Renal cortical epithelial cell (primary cell): ENCODE data around the gene TMEM145. TPM values are rescaled to one million over a fixed set of nuclear protein-coding genes. Genes with fewer than 3 reads are reported as not detected.

Experiments used
- DNase-seq: peaks from one replicate; pipeline ENCODE4 v3.0.0-alpha.2; 2011; ENCODE audit warnings: low read depth
- total RNA-seq: library from RNA; depleted of rRNA; stranded (reverse); fragments of >200 nt; gene quantifications from 2 replicates; pipeline ENCODE4 v1.2.3, GENCODE V29; 2014

Gene TMEM145
- total RNA-seq, 1 donor from 2014 or later = not detected

DNA sequence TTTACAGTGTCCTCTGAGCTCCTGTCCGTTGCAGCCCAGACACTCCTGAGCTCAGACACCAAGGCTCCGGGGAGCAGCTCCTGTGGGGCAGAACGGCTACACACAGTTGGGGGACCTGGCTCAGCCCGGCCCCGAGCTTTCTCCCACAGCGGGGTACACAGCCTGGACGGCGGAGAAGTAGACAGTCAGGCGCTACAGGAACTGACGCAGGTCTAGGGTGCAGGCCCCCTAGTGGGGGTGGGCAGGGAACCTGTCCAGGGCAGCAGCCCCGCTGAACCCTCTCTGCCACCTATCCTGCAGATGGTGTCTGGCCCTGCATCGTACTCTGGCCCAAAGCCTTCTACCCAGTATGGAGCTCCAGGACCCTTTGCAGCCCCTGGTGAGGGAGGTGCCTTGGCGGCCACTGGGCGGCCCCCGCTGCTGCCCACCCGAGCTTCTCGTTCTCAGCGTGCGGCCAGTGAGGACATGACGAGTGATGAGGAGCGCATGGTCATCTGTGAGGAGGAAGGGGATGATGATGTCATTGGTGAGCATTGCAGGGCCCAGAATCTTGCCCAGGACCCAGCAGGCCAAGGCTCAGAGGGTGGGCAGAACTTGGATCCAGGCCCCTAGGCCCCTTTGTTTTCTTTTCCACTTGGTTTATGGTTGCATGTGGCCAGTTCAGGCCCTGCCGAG is 24.1 kb upstream of the TMEM145 start:
- no peak for DNase-seq

DNA sequence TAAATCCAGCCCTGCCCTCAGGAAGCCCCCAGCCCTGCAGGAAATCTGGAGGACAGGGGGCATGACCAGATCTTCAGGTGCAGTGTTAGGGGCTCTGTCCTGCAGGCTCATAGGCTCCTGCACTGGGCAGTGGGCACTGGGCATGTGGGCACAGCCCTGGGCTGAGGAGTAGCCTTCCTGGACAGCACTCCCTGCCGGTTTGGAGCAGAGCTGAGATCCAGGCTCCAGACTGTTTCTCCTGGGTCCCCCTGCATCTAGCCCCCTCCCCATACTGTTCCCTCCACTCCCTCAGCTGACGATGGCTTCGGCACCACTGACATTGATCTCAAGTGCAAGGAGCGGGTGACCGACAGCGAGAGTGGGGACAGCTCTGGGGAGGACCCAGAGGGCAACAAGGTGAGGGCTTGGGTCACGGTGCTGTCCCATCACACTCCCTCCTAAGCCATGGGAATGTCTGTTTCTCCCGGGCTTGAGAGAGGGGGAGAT is 23.5 kb upstream of the TMEM145 start:
- no peak for DNase-seq

DNA sequence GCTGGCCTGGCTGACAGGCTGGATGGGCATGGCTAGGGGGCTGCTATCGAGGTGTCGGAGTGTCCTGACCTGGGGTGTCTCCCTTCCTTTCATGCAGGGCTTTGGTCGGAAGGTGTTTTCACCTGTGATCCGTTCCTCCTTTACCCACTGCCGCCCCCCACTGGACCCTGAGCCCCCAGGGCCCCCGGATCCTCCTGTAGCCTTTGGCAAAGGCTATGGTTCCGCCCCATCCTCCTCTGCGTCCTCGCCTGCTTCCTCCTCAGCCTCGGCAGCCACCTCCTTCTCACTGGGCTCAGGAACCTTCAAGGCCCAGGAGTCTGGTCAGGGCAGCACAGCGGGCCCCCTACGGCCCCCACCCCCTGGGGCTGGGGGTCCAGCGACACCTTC is 23.0 kb upstream of the TMEM145 start:
- no peak for DNase-seq

DNA sequence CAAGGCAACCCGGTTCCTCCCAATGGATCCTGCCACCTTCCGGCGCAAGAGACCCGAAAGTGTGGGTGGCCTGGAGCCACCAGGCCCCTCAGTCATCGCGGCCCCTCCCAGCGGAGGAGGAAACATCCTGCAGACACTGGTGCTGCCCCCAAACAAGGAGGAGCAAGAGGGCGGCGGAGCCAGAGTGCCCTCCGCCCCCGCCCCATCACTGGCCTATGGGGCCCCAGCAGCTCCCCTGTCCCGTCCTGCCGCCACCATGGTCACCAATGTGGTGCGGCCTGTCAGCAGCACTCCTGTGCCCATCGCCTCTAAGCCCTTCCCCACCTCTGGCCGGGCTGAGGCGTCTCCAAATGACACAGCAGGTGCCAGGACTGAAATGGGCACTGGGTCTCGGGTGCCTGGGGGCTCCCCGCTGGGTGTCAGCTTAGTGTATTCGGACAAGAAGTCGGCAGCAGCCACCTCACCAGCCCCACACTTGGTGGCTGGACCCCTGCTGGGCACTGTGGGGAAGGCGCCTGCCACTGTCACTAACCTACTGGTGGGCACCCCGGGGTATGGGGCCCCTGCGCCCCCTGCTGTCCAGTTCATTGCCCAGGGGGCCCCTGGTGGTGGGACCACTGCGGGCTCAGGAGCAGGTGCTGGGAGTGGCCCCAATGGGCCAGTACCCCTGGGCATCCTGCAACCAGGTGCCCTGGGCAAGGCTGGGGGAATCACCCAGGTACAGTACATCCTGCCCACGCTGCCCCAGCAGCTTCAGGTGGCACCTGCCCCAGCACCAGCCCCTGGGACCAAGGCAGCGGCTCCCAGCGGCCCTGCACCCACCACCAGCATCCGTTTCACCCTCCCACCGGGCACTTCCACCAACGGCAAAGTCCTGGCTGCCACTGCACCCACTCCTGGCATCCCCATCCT is 22.3 kb upstream of the TMEM145 start:
- DNase-seq = no peak

DNA sequence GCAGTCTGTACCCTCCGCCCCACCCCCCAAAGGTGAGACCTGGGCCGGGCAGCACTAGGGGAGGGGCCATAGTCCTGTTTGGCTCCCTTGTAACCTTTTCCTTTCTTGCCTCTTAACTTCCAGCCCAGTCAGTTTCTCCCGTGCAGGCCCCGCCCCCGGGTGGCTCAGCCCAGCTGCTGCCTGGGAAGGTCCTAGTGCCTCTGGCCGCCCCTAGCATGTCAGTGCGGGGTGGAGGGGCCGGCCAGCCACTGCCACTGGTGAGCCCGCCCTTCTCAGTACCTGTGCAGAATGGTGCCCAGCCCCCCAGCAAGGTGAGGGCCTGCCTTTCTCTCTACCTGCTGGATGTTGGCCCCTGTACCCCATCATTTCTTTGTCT is 21.7 kb upstream of the TMEM145 start:
- DNase-seq = no peak

DNA sequence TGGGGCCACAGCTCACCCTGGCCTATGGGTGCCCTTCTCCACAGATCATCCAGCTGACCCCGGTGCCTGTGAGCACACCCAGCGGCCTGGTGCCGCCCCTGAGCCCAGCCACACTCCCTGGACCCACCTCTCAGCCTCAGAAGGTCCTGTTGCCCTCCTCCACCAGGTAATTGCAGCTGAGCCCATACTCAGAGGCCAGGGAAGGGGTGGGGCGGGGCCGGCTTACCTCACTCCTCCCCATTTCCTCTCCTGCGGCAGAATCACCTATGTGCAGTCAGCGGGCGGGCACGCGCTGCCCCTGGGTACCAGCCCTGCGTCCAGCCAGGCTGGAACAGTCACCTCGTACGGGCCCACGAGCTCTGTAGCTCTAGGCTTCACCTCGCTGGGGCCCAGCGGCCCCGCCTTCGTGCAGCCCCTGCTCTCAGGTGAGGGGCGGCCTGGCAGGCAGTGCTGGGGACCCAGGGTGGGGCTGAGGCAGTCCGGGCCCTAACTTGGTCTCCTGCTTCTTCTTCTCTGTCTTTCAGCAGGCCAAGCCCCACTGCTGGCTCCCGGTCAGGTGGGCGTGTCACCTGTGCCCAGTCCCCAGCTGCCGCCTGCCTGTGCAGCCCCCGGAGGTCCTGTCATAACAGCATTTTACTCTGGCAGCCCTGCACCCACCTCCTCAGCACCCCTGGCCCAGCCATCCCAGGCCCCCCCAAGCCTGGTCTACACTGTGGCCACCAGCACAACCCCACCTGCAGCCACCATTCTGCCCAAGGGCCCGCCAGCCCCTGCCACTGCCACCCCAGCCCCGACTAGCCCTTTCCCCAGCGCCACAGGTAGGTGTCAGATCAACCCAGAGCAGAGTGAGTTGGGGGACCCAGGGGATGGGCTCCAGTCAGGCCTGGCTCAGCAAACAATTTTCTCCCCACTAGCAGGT is 20.8 kb upstream of the TMEM145 start:
- DNase-seq = no peak

DNA sequence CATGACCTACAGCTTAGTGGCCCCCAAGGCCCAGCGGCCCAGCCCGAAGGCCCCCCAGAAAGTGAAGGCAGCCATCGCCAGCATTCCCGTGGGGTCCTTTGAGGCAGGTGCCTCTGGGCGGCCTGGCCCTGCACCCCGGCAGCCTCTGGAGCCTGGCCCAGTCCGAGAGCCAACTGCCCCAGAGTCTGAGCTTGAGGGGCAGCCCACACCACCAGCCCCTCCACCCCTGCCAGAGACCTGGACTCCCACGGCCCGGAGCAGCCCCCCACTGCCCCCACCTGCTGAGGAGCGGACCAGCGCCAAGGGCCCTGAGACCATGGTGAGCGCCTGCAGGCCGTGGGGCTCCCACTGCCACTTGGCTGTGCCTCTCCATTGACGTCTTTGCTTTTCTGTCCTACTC is 20.1 kb upstream of the TMEM145 start:
- no peak for DNase-seq

DNA sequence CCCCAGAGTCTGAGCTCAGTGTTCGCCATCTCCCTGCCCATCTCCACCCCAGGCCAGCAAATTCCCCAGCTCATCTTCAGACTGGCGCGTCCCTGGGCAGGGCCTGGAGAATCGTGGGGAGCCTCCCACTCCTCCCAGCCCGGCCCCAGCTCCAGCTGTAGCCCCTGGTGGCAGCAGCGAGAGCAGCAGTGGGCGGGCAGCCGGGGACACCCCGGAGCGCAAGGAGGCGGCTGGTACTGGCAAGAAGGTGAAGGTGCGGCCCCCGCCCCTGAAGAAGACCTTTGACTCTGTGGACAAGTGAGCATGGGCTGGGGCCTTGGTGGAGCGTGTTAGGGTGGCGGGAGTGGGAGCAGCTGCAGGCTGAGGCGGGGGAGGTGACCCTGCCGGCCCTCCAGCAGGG is 19.6 kb upstream of the TMEM145 start:
- DNase-seq = no peak

DNA sequence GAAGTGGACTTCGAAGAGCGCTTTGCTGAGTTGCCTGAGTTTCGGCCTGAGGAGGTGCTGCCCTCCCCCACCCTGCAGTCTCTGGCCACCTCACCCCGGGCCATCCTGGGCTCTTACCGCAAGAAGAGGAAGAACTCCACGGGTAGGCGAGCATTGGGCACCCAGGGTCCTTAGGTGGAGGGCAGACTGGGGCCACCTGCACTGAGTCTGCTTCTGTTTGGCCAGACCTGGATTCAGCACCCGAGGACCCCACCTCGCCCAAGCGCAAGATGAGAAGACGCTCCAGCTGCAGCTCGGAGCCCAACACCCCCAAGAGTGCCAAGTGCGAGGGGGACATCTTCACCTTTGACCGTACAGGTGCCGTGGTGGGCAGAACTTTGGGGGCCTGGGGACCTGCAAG is 19.2 kb upstream of the TMEM145 start:
- DNase-seq = no peak

DNA sequence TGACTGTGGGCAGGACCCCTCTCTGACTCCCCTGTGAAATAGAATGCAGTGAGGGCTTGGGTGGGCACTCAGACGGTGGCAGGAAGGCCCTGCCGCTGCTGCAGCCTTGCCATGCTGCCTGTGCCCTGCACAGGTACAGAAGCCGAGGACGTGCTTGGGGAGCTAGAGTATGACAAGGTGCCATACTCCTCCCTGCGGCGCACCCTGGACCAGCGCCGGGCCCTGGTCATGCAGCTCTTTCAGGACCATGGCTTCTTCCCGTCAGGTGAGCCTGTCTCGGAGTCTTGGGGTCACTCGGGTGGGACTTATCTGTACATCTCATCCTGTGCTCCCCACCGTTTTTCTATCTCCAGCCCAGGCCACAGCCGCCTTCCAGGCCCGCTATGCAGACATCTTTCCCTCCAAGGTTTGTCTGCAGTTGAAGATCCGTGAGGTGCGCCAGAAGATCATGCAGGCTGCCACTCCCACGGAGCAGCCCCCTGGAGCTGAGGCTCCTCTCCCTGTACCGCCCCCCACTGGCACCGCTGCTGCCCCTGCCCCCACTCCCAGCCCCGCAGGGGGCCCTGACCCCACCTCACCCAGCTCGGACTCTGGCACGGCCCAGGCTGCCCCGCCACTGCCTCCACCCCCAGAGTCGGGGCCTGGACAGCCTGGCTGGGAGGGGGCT is 18.5 kb upstream of the TMEM145 start:
- no peak for DNase-seq

DNA sequence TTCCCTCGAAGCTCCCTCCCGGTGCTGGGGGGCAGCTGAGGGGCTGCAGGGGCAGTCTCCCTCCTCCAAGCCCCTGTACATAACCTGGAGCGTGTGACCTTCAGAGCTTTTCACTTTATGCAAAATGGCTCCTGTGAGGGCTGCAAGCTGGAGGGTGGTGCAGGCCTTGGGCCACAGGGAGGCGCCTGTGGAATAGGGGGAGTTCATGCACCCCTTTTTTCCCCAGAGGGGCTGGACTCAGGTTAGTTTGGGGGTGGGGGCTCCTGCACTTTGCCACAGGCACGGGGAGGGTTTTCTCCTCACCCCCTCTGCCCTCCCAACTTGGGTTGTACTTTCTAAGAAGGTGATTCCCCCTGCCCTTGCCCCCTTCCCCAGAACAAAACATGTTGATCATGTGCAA is 17.8 kb upstream of the TMEM145 start:
- DNase-seq = no peak

DNA sequence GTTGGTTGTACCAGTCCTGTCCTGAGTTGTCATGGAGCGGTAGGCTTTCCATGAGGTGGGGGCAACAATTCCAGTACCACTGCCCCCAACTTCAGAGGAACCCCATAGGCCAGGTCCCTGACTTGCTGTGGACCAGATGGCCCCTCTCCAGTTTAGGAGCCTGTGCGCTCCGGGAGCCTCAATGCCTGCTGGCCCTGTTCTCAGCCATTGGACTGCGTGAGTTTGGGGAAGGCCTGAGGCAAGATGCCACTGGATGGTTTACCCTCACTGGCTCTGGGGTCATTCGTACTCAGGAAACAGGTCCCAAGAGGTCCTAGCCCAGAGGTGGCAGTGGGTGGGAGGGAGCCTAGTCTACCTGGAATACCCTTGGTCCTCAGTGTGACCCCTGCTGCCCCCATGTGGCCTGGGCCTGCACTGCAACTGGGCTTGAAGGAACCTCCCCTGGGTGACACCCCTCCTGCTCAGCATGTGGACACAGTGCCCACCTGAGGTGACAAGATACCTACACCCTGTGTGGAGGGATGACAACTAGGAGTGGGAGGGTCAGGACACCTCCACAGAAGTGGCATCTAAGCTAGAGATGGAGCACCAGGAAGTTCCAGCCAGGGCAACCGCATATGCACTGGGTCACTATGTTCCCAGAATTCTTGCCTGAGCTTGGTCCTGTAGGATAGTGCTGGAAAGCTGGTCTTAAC is 17.1 kb upstream of the TMEM145 start:
- DNase-seq = peak; percentile 47

DNA sequence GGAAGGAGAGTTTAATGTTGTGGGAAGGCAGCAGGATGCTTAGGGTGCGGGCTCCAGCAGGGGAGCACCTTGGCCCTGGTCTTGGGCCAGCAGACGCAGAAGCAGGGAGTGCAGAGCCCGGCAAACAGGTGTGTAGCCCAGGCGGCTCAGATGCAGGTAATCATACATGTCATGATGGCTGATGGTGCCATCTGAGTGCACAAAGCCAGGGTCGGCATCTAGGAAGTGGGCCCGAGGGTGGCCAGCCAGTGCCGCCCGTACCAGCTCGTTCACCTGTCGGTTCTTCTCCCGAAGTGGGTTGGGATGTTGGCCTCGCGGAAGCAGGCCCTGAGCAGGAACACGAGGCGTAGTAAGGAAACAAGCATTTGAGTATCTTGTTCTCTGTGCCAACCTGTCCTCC is 16.1 kb upstream of the TMEM145 start:
- no peak for DNase-seq

DNA sequence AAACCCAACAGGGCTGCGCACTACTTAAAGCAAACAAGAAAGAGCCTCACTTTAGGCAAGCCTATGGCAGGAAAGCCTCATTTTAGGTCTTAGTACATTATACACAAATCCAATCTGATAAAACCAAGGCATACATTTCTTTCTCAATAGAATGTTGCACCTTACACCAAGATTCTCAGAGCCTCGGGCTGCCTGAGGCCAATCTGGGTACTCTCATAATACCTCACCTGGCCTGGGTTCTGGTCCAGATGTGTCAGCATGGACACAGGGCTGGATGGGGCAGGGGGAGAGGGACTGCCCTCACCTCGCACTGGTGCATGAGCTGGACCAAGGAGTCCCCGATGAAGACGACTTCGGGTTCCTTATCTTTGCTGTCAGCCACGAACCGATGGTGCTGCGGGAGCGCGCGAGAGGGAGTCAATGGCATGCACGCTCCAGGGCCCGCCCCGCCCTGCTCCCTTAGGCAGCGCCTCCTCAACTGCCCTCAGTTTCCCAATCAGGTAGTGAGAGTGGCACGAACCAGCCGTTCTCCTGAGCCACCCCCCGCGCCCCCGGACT is 11.4 kb upstream of the TMEM145 start, which contains the start of gene PRR19:
PRR19 (plus strand) TSS at position 487 of the 558 bp plus-strand sequence. CDS start 7,453 bp downstream, outside the sequence.
- no peak for DNase-seq

DNA sequence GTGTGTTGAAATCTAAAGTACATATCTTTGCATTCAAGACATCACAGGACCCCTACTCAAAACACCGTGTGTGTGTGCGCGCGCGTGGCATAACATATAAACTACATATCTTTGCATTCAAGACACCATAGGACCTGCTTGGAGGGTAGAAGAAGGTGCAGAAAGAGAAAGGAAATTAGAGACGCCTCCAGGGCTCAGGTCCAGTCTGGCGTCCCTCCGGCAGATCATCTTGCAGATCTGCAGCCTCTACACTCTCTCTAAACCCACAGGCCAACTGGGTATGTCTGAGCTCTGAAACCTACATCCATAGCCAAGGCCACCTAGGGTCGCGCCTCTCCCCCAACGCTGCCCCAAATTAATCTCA is 10.0 kb upstream of the TMEM145 start:
- DNase-seq = no peak

DNA sequence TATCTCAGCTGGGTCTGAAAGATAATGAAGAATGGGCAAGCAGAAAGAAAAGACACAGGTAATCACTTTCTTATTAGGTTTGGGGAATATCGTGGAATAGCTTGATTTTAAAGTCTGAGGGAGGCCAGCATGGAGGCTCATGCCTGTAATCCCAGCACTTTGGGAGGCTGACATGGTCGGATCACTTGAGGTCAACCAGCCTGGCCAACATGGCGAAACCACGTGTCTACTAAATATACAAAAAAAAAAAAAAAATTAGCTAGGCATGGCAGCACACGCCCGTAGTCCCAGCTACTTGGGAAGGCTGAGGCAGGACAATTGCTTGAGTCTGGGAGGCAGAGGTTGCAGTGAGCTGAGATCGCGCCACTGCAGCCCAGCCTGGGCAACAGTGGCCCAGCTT is 9.2 kb upstream of the TMEM145 start:
- DNase-seq = no peak

DNA sequence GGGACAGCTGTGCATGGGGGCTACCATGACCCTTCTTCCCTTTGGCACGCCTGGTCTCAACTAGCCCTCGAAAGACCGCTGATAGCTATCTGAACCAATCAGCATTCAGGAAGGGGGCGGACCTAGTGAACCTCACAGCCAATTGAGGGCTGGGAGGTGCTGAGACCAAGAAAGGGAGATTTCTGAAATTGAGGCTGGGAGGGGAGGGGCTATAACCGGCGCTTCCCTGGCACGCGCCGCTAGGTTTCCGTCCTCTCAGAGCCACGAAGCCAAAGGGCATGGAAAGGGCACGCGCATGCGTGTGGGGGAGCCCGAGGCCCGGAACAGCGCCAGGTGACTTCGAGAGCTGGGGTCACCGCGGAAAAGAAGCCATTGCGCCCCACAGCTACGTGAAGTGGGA is 6.5 kb upstream of the TMEM145 start:
- DNase-seq = no peak

DNA sequence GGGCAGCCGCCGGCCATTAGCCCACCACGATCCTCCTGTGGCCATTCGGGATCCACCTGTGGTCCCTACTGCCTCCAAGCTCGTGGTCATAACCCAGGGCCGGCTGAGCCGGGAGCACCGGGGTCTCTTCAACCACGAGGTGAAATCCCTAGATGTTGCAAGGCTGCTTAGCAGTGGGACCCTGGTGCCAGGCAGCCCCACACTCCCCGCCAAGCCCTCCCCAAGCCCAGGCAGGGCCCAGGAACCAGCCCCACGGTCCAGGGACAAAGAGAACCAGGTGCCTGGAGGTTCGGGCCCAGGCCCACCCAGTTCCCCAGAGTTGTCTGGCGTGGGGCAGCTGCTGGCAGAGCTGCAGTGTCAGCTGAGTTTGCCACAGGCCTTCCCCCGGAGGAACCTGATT is 3.4 kb upstream of the TMEM145 start:
- no peak for DNase-seq

DNA sequence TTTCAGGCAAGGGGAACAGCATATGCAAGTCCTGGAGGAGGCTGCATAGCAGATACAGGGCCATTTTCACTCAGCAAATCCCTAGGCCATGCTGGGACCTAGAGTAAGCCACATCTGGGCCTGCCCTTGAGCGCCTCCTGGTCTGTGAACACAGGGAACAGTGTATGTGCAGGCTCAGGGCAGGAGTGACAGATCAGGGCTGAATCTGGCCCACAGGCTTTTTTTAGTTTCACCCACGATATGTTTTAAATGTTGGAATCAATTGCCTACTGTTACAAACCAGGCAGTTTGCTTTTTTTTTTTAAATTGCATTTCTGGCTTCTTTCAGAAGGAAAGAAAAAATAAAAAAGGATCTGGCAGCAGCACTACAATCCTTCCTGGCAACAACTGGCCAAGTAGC is 1.5 kb upstream of the TMEM145 start:
- no peak for DNase-seq

DNA sequence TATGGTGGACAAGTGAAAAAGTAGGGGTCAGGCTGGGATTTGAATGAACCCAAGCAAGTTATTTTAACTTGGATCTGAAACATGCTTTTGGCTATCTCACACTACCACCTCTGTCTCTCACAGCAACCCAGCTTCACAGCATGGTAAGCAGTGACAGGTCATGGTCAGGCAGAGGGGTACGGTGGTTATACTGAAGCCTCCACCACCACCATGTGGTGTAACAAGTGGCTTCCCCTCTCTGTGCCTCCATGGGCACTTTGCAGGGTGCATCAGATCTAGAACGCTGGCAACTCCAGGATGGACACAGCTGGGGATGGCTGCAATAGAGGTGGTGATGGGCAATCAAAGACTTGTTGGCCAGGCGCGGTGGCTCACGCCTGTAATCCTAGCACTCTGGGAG is 739 bp upstream of the TMEM145 start:
- DNase-seq = no peak
